ENCODE data around the gene SDE2. TPM values are rescaled to one million over a fixed set of nuclear protein-coding genes. Genes with fewer than 3 reads are reported as not detected.

The SDE2 gene
- polyA plus RNA-seq, 1 donor from 2014 or later, result 18.6 TPM

DNA sequence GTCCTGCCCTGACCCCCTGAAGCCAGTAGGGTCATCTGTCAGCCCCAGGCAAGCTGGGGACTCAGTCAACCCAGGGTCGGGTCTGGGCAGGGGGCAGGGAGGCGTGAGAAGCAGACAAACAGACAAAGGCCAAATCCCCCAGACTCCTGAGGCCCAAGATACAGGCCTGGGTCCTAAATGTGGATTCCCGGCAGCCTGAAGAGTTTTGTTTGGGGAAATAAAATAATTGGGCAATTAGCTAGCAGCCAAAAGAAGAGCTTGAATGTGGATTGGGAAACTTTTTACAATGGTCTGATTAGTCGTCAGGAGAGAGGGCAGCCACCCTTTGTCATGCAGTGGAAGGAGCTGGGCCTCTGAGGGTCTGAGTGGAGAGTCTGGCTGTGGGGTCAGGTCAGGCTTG lies 53.6 kb downstream of the SDE2 start:
- Histone ChIP-seq H3K9me3 (ENCODE audit: low read length) (no peaks in the 10 kb centered on the region), H3K27me3 (ENCODE audit: insufficient read depth, low read depth, low read length) (no peaks in the 10 kb centered on the region), H3K27ac (ENCODE audit: low read length) (no peak overlapping the region), H3K4me3 (ENCODE audit: low read length) (no peak overlapping the region), H3K9me2 (ENCODE audit: insufficient read depth, low read length) (no peaks in the 10 kb centered on the region), H2AFZ (ENCODE audit: low read depth, low read length) (no peak overlapping the region), H3F3A (ENCODE audit: insufficient read depth, low read length, poor library complexity, severe bottlenecking) (no peaks in the 10 kb centered on the region), H3K9ac (ENCODE audit: low read length) (no peak overlapping the region), H4K20me1 (ENCODE audit: insufficient read depth) (no peaks in the 10 kb centered on the region), H3K79me2 (replicated peaks; ENCODE audit: insufficient read depth, low read length) (no peaks in the 10 kb centered on the region), H3K4me2 (ENCODE audit: low read length) (no peak overlapping the region), H3K36me3 (ENCODE audit: insufficient read depth, low read length) (no peaks in the 10 kb centered on the region)
- no peak for TF ChIP-seq TAF1 (IDR thresholded peaks at IDR 0.05; ENCODE audit: low read depth)
- TF ChIP-seq POLR2AphosphoS5 (IDR thresholded peaks at IDR 0.05), result no peak
- no peak for TF ChIP-seq SMC3 (conservative IDR thresholded peaks at IDR 0.05; ENCODE audit: poor library complexity)
- TF ChIP-seq EP300 (conservative IDR thresholded peaks at IDR 0.05; ENCODE audit: poor library complexity, severe bottlenecking), result no peak
- no peak for TF ChIP-seq REST (IDR thresholded peaks at IDR 0.05; ENCODE audit: borderline replicate concordance)
- no peak for TF ChIP-seq MXI1 (conservative IDR thresholded peaks at IDR 0.05; ENCODE audit: poor library complexity, severe bottlenecking)
- TF ChIP-seq, protein P1, sequence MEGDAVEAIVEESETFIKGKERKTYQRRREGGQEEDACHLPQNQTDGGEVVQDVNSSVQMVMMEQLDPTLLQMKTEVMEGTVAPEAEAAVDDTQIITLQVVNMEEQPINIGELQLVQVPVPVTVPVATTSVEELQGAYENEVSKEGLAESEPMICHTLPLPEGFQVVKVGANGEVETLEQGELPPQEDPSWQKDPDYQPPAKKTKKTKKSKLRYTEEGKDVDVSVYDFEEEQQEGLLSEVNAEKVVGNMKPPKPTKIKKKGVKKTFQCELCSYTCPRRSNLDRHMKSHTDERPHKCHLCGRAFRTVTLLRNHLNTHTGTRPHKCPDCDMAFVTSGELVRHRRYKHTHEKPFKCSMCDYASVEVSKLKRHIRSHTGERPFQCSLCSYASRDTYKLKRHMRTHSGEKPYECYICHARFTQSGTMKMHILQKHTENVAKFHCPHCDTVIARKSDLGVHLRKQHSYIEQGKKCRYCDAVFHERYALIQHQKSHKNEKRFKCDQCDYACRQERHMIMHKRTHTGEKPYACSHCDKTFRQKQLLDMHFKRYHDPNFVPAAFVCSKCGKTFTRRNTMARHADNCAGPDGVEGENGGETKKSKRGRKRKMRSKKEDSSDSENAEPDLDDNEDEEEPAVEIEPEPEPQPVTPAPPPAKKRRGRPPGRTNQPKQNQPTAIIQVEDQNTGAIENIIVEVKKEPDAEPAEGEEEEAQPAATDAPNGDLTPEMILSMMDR (IDR thresholded peaks at IDR 0.05; ENCODE audit: poor library complexity, severe bottlenecking), result no peak
- TF ChIP-seq EZH2 (IDR thresholded peaks at IDR 0.05; ENCODE audit: borderline replicate concordance, insufficient read depth, low read length, poor library complexity, severe bottlenecking), result no peak
- no peak for TF ChIP-seq RAD21 (conservative IDR thresholded peaks at IDR 0.05)

DNA sequence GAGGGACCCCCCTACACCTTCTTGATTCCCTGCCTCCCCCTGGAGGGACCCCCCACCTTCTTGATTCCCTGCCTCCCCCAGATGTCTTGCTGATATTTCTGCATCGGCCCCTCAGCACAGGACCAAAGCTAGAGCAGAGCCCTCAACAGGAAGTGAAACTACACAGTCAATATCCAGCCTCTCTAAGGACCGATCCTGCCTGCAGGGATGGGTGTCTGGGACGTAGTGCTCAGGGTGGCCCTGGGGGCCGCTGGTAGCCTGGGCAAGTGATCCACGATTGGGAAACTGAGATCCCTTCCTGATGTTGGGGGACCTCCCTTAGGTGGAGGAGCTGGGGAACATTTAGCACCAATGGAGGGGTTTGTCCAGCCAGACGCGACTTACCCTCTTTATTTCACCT lies 54.2 kb downstream of the SDE2 start:
- Histone ChIP-seq H3K27ac (ENCODE audit: low read length) (no peak overlapping the region), H3K4me3 (ENCODE audit: low read length) (no peak overlapping the region), H4K20me1 (ENCODE audit: insufficient read depth) (no peaks in the 10 kb centered on the region), H3K27me3 (ENCODE audit: insufficient read depth, low read depth, low read length) (no peaks in the 10 kb centered on the region), H3K36me3 (ENCODE audit: insufficient read depth, low read length) (no peaks in the 10 kb centered on the region), H3K4me2 (ENCODE audit: low read length) (no peak overlapping the region), H3K9me2 (ENCODE audit: insufficient read depth, low read length) (no peaks in the 10 kb centered on the region), H3K9me3 (ENCODE audit: low read length) (no peaks in the 10 kb centered on the region), H2AFZ (ENCODE audit: low read depth, low read length) (no peak overlapping the region), H3F3A (ENCODE audit: insufficient read depth, low read length, poor library complexity, severe bottlenecking) (no peaks in the 10 kb centered on the region), H3K9ac (ENCODE audit: low read length) (no peak overlapping the region), H3K79me2 (replicated peaks; ENCODE audit: insufficient read depth, low read length) (no peaks in the 10 kb centered on the region)
- no peak for TF ChIP-seq POLR2AphosphoS5 (IDR thresholded peaks at IDR 0.05)
- no peak for TF ChIP-seq MXI1 (conservative IDR thresholded peaks at IDR 0.05; ENCODE audit: poor library complexity, severe bottlenecking)
- TF ChIP-seq, protein P1 (IDR thresholded peaks at IDR 0.05; ENCODE audit: poor library complexity, severe bottlenecking), result no peak
- no peak for TF ChIP-seq EZH2 (IDR thresholded peaks at IDR 0.05; ENCODE audit: borderline replicate concordance, insufficient read depth, low read length, poor library complexity, severe bottlenecking)
- TF ChIP-seq REST (IDR thresholded peaks at IDR 0.05; ENCODE audit: borderline replicate concordance), result no peak
- TF ChIP-seq TAF1 (IDR thresholded peaks at IDR 0.05; ENCODE audit: low read depth), result no peak
- TF ChIP-seq EP300 (conservative IDR thresholded peaks at IDR 0.05; ENCODE audit: poor library complexity, severe bottlenecking), result no peak
- TF ChIP-seq RAD21 (conservative IDR thresholded peaks at IDR 0.05), result no peak
- no peak for TF ChIP-seq SMC3 (conservative IDR thresholded peaks at IDR 0.05; ENCODE audit: poor library complexity)
